Endothelial cell of umbilical vein (primary cell): ENCODE data around the gene OR1E1. TPM values are rescaled to one million over a fixed set of nuclear protein-coding genes. Genes with fewer than 3 reads are reported as not detected.

ENCODE experiments used
- BruUV-seq: library from RNA; stranded (reverse); fragments of 400-500 nt; replicated peaks from 2 replicates; lab custom pipeline; 2021; lab: Mats Ljungman, UMichigan
- CTCF ChIA-PET: fragments of 300-600, 350-600 bp; sonication (Branson Sonifier 250); formaldehyde crosslinking; loops from one replicate; lab custom pipeline; 2021; ENCODE audit warnings: antibody characterized with exemption, inconsistent platforms; lab: Charles Lee
- POLR2A ChIA-PET: fragments of 300-600, 350-600 bp; sonication (Branson Sonifier 250); formaldehyde crosslinking; loops from one replicate; lab custom pipeline; 2021; ENCODE audit warnings: antibody characterized with exemption, inconsistent platforms; lab: Charles Lee
- DNase-seq: peaks from one replicate; pipeline ENCODE4 v3.0.0-alpha.2; 2011; ENCODE audit warnings: low read depth, low spot score
- FAIRE-seq: peaks from 2 replicates; lab custom pipeline; 2011; peaks lifted over from hg19 to GRCh38; lab: Jason Lieb, UNC
- H2AFZ ChIP-seq: 2 replicates; pipeline ENCODE4 v1.6.0; 2012; ENCODE audit warnings: low read depth, low read length, control low read depth, inconsistent platforms
- H3K27ac ChIP-seq: 2 replicates; pipeline ENCODE4 v1.5.1; 2011; ENCODE audit warnings: low read depth, mild to moderate bottlenecking, control low read depth, low read length, moderate library complexity; ENCODE audit not compliant: insufficient read depth
- H3K27me3 ChIP-seq, 2 experiments: 2 replicates each; pipeline versions ENCODE4 v1.6.0 to v1.6.1; 2011; ENCODE audit warnings: low read length in 2 of 2, mixed read lengths in 1 of 2; ENCODE audit not compliant: control insufficient read depth in 2 of 2, insufficient read depth in 2 of 2
- H3K36me3 ChIP-seq, 2 experiments: 2 replicates in 1 of 2; 3 replicates in 1 of 2; pipeline ENCODE4 v1.5.1; 2011; ENCODE audit warnings: low read length in 2 of 2, mild to moderate bottlenecking in 1 of 2, moderate library complexity in 1 of 2; ENCODE audit not compliant: control insufficient read depth in 2 of 2, insufficient read depth in 2 of 2; ENCODE audit errors: extremely low read depth in 1 of 2
- H3K4me1 ChIP-seq: 3 replicates; pipeline ENCODE4 v1.5.1; 2011; ENCODE audit warnings: mild to moderate bottlenecking, low read length; ENCODE audit not compliant: control insufficient read depth, insufficient read depth; ENCODE audit errors: extremely low read depth
- H3K4me2 ChIP-seq: 2 replicates; pipeline ENCODE4 v1.6.1; 2011; ENCODE audit warnings: low read length, control low read depth, mixed read lengths; ENCODE audit not compliant: insufficient read depth
- H3K4me3 ChIP-seq, 3 experiments: fragments of 200-600 bp in 1 of 3; sonication (generic), shearing (Covaris generic) in 1 of 3; replicated peaks in 1 of 3; 2 replicates each; pipeline ENCODE4 v1.5.1; 2011 to 2016; ENCODE audit warnings: control low read depth in 3 of 3, low read length in 3 of 3, mild to moderate bottlenecking in 2 of 3, inconsistent platforms in 1 of 3, low read depth in 1 of 3, moderate library complexity in 1 of 3; ENCODE audit not compliant: insufficient read depth in 1 of 3
- H3K79me2 ChIP-seq: 2 replicates; pipeline ENCODE4 v1.6.0; 2012; ENCODE audit warnings: low read length, inconsistent platforms; ENCODE audit not compliant: control insufficient read depth, insufficient read depth
- H3K9ac ChIP-seq: replicated peaks from 2 replicates; pipeline ENCODE3; 2011; ENCODE audit warnings: low read length, control low read depth; ENCODE audit not compliant: insufficient read depth; ENCODE audit errors: extremely low read depth
- H3K9me1 ChIP-seq: replicated peaks from 3 replicates; pipeline ENCODE4 v1.6.0; 2011; ENCODE audit warnings: mild to moderate bottlenecking, low read length; ENCODE audit not compliant: control insufficient read depth, insufficient read depth; ENCODE audit errors: extremely low read depth
- H3K9me3 ChIP-seq: replicated peaks from 2 replicates; pipeline ENCODE4 v1.5.1; 2012; ENCODE audit warnings: low read length, inconsistent platforms; ENCODE audit not compliant: control insufficient read depth, insufficient read depth
- H4K20me1 ChIP-seq: replicated peaks from 2 replicates; pipeline ENCODE3; 2011; ENCODE audit warnings: mild to moderate bottlenecking, low read length; ENCODE audit not compliant: control insufficient read depth, insufficient read depth; ENCODE audit errors: extremely low read depth
- CTCF ChIP-seq, 2 donors: IDR thresholded peaks; 1 replicate in 1 of 2; 2 replicates in 1 of 2; pipeline ENCODE4 v1.5.1; 2011; ENCODE audit warnings: low read length in 2 of 2, mild to moderate bottlenecking in 2 of 2, moderate library complexity in 2 of 2, control low read depth in 1 of 2, inconsistent platforms in 1 of 2, low read depth in 1 of 2; ENCODE audit not compliant: insufficient read depth in 1 of 2; ENCODE audit errors: extremely low read depth in 1 of 2
- EZH2 ChIP-seq: IDR thresholded peaks from 2 replicates; pipeline ENCODE4 v1.6.1; 2012; ENCODE audit warnings: borderline replicate concordance, low read depth, mild to moderate bottlenecking, moderate library complexity, low read length, inconsistent platforms; ENCODE audit not compliant: severe bottlenecking
- GATA2 ChIP-seq: IDR thresholded peaks from 2 replicates; pipeline ENCODE4 v1.7.0; 2011; ENCODE audit warnings: low read depth, mild to moderate bottlenecking, moderate library complexity, mixed read lengths, low read length; ENCODE audit not compliant: insufficient read length, insufficient read depth
- JUN ChIP-seq: IDR thresholded peaks from 2 replicates; pipeline ENCODE4 v1.6.1; 2011; ENCODE audit warnings: borderline replicate concordance, low read depth; ENCODE audit not compliant: insufficient read length, insufficient read depth
- MYC ChIP-seq: IDR thresholded peaks from one replicate; pipeline ENCODE4 v1.6.1; 2011; ENCODE audit warnings: mild to moderate bottlenecking, low read depth, low read length
- POLR2A ChIP-seq: IDR thresholded peaks from 2 replicates; pipeline ENCODE4 v1.6.1; 2012; ENCODE audit warnings: low read depth, mild to moderate bottlenecking, control low read depth, low read length
- POLR2AphosphoS5 ChIP-seq: IDR thresholded peaks from 2 replicates; pipeline ENCODE4 v1.6.1; 2012; ENCODE audit warnings: low read depth, mild to moderate bottlenecking, control low read depth, low read length, moderate library complexity; ENCODE audit not compliant: insufficient read depth
- dilution Hi-C: fragments of 300-500 bp; cut with MboI; formaldehyde crosslinking; loops from one replicate; pipeline ENCODE4 v1.15.0; 2019; ENCODE audit warnings: low sequenced_read_pairs; ENCODE audit not compliant: extremely low pct_ligation_motif_present
- intact Hi-C: fragments of 100-400 bp; cut with micrococcal nuclease; formaldehyde crosslinking; loops from one replicate; pipeline ENCODE4 v1.10.0; 2022
- polyA plus RNA-seq, 4 experiments: library from polyadenylated mRNA; depleted of rRNA in 3 of 4; stranded (reverse) in 3 of 4; unstranded in 1 of 4; fragments of >200 nt; gene quantifications; 2 replicates each; pipeline versions ENCODE4 v1.2.1 to v1.2.3, GENCODE V29; 2011 to 2012; ENCODE audit warnings: missing spikeins in 1 of 4
- total RNA-seq: library from RNA; stranded (reverse); gene quantifications from 2 replicates; pipeline ENCODE4 v1.2.3, GENCODE V29; 2021
- TF ChIP-seq, protein P1 (sequence below): IDR thresholded peaks from 2 replicates; pipeline ENCODE4 v1.6.1; 2011; ENCODE audit not compliant: insufficient read depth, insufficient read length

Gene OR1E1
- total and polyA plus RNA-seq, 2 donors (not counting 3 experiments of a cell fraction or from before 2014, with no cell fraction given) = 0.06 TPM; not detected in 1

- ChIA-PET POLR2A (no interaction called here), CTCF (no interaction called here)
- H3K4me2 ChIP-seq = no peak overlapping the region
- BruUV-seq = no TSS peak
- no peaks in the 10 kb centered on the region for H3K4me1 ChIP-seq
- no peaks in the 10 kb centered on the region for H3K27me3 ChIP-seq
- DNase-seq (no peak), FAIRE-seq (no peak)
- no peak overlapping the region for H3K9ac ChIP-seq
- intact Hi-C loops (no loop called here), dilution Hi-C loops (no loop called here)
- no peak overlapping the region for H3K27ac ChIP-seq
- TF ChIP-seq, protein P1, sequence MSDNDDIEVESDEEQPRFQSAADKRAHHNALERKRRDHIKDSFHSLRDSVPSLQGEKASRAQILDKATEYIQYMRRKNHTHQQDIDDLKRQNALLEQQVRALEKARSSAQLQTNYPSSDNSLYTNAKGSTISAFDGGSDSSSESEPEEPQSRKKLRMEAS = no peak
- TF ChIP-seq POLR2A = no peak
- no peak for TF ChIP-seq GATA2
- TF ChIP-seq MYC = no peak
- TF ChIP-seq CTCF (IDR thresholded peaks at IDR 0.05; ENCODE audit: extremely low read depth in 1 of 2, insufficient read depth in 1 of 2, low read depth in 1 of 2, low read length in 2 of 2) = no peak
- no peak for TF ChIP-seq JUN
- no peak for TF ChIP-seq EZH2
- TF ChIP-seq POLR2AphosphoS5 = no peak
- H3K4me3 ChIP-seq = no peak overlapping the region
- no peaks in the 10 kb centered on the region for H4K20me1 ChIP-seq
- no peaks in the 10 kb centered on the region for H3K9me3 ChIP-seq
- no peaks in the 10 kb centered on the region for H3K79me2 ChIP-seq
- no peak overlapping the region for H2AFZ ChIP-seq
- H3K36me3 ChIP-seq = no peaks in the 10 kb centered on the region
- no peaks in the 10 kb centered on the region for H3K9me1 ChIP-seq
These were observed 3.6 kb upstream of the OR1E1 start for GRCh38 chr17:3401786-3402185.
